CD4-positive, alpha-beta T cell treated with Interleukin-15 for 4 hours (primary cell): ENCODE measurements around the gene LMCD1.

Experiments used
- DNase-seq: peaks from one replicate; pipeline ENCODE4 v3.0.0-alpha.2; 2020; ENCODE audit warnings: low spot score

The LMCD1 gene

DNA sequence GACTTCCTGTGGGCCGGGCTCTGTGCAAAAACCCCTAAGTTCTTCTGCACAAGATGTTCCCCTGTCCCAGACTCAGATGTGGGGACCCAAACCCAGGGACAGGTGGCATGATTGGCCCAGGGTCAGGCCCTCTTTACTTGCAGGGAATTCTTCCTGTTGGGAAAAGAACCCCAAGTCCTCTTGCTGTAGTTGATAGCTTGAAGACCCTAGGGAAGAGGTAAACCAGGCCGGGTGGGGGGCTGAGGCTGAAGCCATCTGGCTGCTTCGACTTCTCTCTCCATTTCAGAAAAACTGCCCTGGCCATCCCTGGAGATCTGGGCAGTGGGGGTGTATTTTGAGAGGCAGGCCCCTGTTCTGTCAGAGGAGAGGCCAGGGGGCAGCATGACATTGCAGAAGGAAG is 119.5 kb downstream of the LMCD1 start:
- no peak for DNase-seq

DNA sequence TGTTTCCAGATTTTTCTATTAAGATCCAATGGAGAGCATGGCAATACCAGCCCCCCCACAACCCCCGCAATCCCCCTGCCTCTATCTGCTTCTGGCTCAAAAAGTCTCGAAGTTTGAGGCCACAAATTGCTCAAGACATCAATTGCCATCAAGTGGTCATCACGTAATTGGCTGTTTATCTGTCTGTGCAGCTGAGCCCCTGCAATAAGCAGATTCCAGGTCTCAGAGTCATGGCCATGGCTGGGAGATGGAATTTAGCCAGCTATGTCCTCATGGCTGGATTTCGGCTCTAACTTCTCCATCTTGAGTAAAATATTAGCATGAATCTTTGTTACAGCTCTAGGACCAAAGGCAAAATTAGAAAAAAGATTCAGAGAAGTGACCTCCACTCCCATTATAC is 120.2 kb downstream of the LMCD1 start:
- no peak for DNase-seq

DNA sequence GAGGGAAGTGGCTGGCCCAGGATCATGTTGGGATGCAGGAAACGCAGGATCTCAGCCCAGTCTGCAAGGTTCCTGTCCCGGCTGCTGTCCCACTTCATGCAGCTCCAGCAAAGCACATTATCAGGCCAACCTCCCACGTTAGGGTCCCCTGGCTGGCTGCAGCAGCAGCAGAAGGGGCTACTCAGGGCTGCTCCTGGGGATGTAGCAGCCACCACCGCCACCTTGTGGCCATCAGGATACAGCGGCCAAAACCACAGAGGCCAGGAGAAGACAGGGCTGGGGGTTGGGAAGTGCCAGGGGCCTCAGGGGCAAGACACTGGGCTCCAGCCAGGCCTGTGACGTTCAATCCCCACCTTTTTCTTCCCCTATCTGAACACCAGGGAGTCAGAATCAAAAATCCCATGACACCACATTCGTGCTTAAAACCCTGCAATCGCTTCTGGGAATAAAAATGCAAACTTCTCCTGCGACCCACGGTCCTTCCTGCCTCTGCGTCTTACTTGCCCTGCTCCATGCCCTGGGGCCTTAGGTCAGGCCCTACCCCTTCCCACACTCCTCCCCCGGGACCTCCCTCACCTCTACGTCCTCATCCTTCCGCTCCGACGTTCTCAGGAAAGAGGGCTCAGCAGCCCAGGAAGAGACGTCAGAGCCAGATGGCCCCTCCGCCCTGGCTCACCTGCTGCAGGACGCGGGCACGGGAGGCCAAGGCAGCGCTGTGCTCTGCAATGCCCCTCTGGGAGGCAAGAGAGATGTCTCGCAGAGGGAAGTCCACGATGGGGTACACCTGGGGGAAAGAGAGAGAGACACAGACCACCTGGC is 121.5 kb downstream of the LMCD1 start:
- peak; percentile 54 for DNase-seq

DNA sequence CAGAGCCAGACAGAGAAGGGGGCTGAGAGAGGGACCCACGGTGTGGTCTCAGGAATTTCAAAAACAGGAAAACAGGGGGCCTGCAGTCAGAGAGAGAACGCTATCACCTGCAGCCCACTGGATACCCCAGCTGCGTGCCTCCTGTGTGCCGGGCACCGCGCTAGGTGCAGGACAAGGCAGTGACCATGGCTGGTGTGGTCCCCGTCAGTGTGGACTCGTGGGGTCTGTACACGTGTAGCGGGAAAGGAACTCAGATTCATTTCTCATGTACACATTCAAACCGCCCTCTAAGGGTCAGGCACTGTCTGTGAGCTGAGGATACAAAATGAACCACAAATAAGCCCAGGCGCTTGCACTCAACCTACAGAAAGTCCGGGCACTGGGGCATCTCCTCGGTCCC is 122.1 kb downstream of the LMCD1 start:
- DNase-seq: no peak
